Muscle layer of colon (tissue), 2 donors: ENCODE measurements around the gene MLIP.

Experiments used
- H3K27ac ChIP-seq: one replicate; pipeline ENCODE4 v1.7.0; 2013; ENCODE audit warnings: low read depth, mild to moderate bottlenecking, low read length, moderate library complexity
- H3K27me3 ChIP-seq, 2 donors: one replicate each; pipeline ENCODE4 v1.7.0; 2013; ENCODE audit warnings: low read length in 2 of 2, mild to moderate bottlenecking in 2 of 2; ENCODE audit not compliant: insufficient read depth in 2 of 2, control insufficient read depth in 1 of 2
- H3K36me3 ChIP-seq: one replicate; pipeline ENCODE4 v1.7.0; 2013; ENCODE audit warnings: mild to moderate bottlenecking, low read length; ENCODE audit not compliant: insufficient read depth
- H3K4me1 ChIP-seq: one replicate; pipeline ENCODE4 v1.7.0; 2013; ENCODE audit warnings: mild to moderate bottlenecking, low read length; ENCODE audit not compliant: insufficient read depth
- H3K4me3 ChIP-seq, 2 donors: one replicate each; pipeline ENCODE4 v1.7.0; 2013; ENCODE audit warnings: low read length in 2 of 2, low read depth in 1 of 2, mild to moderate bottlenecking in 1 of 2, moderate library complexity in 1 of 2
- H3K9ac ChIP-seq: one replicate; pipeline ENCODE4 v1.7.0; 2013; ENCODE audit warnings: low read length
- H3K9me3 ChIP-seq: one replicate; pipeline ENCODE4 v1.7.0; 2013; ENCODE audit warnings: mild to moderate bottlenecking, low read length
- donor health status: abdominal sarcoma.
- donor health status: Adenocarcinoma of cecum.

Gene MLIP

GRCh38 chr6:54115966-54116365, 4.7 kb downstream of the MLIP start:
- no peak overlapping the region for H3K9ac ChIP-seq
- no peak overlapping the region for H3K27ac ChIP-seq
- H3K27me3 ChIP-seq: no peaks in the 10 kb centered on the region
- H3K4me3 ChIP-seq: no peak overlapping the region
- no peaks in the 10 kb centered on the region for H3K9me3 ChIP-seq
- no peaks in the 10 kb centered on the region for H3K4me1 ChIP-seq
- H3K36me3 ChIP-seq: no peaks in the 10 kb centered on the region

- no peak overlapping the region for H3K9ac ChIP-seq
- no peaks in the 10 kb centered on the region for H3K9me3 ChIP-seq
- no peaks in the 10 kb centered on the region for H3K27me3 ChIP-seq
- H3K36me3 ChIP-seq: no peaks in the 10 kb centered on the region
- H3K4me3 ChIP-seq: no peak overlapping the region
- no peak overlapping the region for H3K27ac ChIP-seq
- H3K4me1 ChIP-seq: no peaks in the 10 kb centered on the region
These were observed 6.9 kb downstream of the MLIP start for GRCh38 chr6:54118117-54118516.

GRCh38 chr6:54125493-54125892, 14.2 kb downstream of the MLIP start:
- Histone ChIP-seq H3K36me3 (no peaks in the 10 kb centered on the region), H3K27ac (no peak overlapping the region)

GRCh38 chr6:54130179-54130578, 18.9 kb downstream of the MLIP start:
- Histone ChIP-seq H3K36me3 (no peaks in the 10 kb centered on the region), H3K4me1 (no peaks in the 10 kb centered on the region), H3K27me3 (no peaks in the 10 kb centered on the region), H3K27ac (no peak overlapping the region), H3K4me3 (no peak overlapping the region), H3K9me3 (no peaks in the 10 kb centered on the region), H3K9ac (no peak overlapping the region)

More at GRCh38 chr6:54125493-54125892, 14.2 kb downstream of the MLIP start:
- H3K4me1 ChIP-seq: no peaks in the 10 kb centered on the region
- H3K9ac ChIP-seq: no peak overlapping the region
- no peaks in the 10 kb centered on the region for H3K27me3 ChIP-seq
- no peak overlapping the region for H3K4me3 ChIP-seq
- H3K9me3 ChIP-seq: no peaks in the 10 kb centered on the region

GRCh38 chr6:54132587-54132986, 21.3 kb downstream of the MLIP start:
- Histone ChIP-seq H3K36me3 (no peaks in the 10 kb centered on the region), H3K9ac (no peak overlapping the region), H3K27me3 (no peaks in the 10 kb centered on the region), H3K4me3 (no peak overlapping the region), H3K4me1 (no peaks in the 10 kb centered on the region), H3K27ac (no peak overlapping the region), H3K9me3 (no peaks in the 10 kb centered on the region)

- no peaks in the 10 kb centered on the region for H3K4me1 ChIP-seq
- no peaks in the 10 kb centered on the region for H3K36me3 ChIP-seq
- H3K9me3 ChIP-seq: no peaks in the 10 kb centered on the region
- no peak overlapping the region for H3K9ac ChIP-seq
- no peaks in the 10 kb centered on the region for H3K27me3 ChIP-seq
- no peak overlapping the region for H3K27ac ChIP-seq
- no peak overlapping the region for H3K4me3 ChIP-seq
These were observed 21.9 kb downstream of the MLIP start for GRCh38 chr6:54133186-54133585.

- Histone ChIP-seq H3K4me1 (no peaks in the 10 kb centered on the region), H3K27ac (no peak overlapping the region)
These were observed 23.7 kb downstream of the MLIP start for GRCh38 chr6:54134935-54135334.

GRCh38 chr6:54135665-54136369, 24.6 kb downstream of the MLIP start:
- Histone ChIP-seq H3K9ac (no peak overlapping the region), H3K9me3 (no peaks in the 10 kb centered on the region), H3K4me1 (no peaks in the 10 kb centered on the region), H3K4me3 (no peak overlapping the region), H3K27ac (no peak overlapping the region), H3K27me3 (no peaks in the 10 kb centered on the region), H3K36me3 (no peaks in the 10 kb centered on the region)

More at GRCh38 chr6:54134935-54135334, 23.7 kb downstream of the MLIP start:
- Histone ChIP-seq H3K36me3 (no peaks in the 10 kb centered on the region), H3K4me3 (no peak overlapping the region), H3K27me3 (no peaks in the 10 kb centered on the region), H3K9me3 (no peaks in the 10 kb centered on the region), H3K9ac (no peak overlapping the region)

GRCh38 chr6:54138795-54139194, 27.6 kb downstream of the MLIP start:
- Histone ChIP-seq H3K36me3 (no peaks in the 10 kb centered on the region), H3K4me3 (no peak overlapping the region), H3K9me3 (no peaks in the 10 kb centered on the region), H3K9ac (no peak overlapping the region), H3K27me3 (no peaks in the 10 kb centered on the region), H3K27ac (no peak overlapping the region), H3K4me1 (no peaks in the 10 kb centered on the region)

GRCh38 chr6:54140811-54141210, 29.6 kb downstream of the MLIP start:
- no peaks in the 10 kb centered on the region for H3K4me1 ChIP-seq
- H3K9me3 ChIP-seq: no peaks in the 10 kb centered on the region
- H3K27ac ChIP-seq: no peak overlapping the region
- no peak overlapping the region for H3K9ac ChIP-seq
- no peaks in the 10 kb centered on the region for H3K36me3 ChIP-seq
- no peak overlapping the region for H3K4me3 ChIP-seq
- H3K27me3 ChIP-seq: no peaks in the 10 kb centered on the region

GRCh38 chr6:54142889-54143519, 31.8 kb downstream of the MLIP start:
- no peaks in the 10 kb centered on the region for H3K27me3 ChIP-seq
- H3K36me3 ChIP-seq: no peaks in the 10 kb centered on the region
- no peak overlapping the region for H3K9ac ChIP-seq
- H3K4me3 ChIP-seq: no peak overlapping the region
- no peaks in the 10 kb centered on the region for H3K9me3 ChIP-seq
- H3K4me1 ChIP-seq: no peaks in the 10 kb centered on the region
- H3K27ac ChIP-seq: no peak overlapping the region

GRCh38 chr6:54151861-54152260, 40.6 kb downstream of the MLIP start:
- H3K27me3 ChIP-seq: no peaks in the 10 kb centered on the region
- no peaks in the 10 kb centered on the region for H3K9me3 ChIP-seq
- no peak overlapping the region for H3K4me3 ChIP-seq
- H3K9ac ChIP-seq: no peak overlapping the region
- H3K27ac ChIP-seq: no peak overlapping the region
- H3K4me1 ChIP-seq: no peaks in the 10 kb centered on the region
- no peaks in the 10 kb centered on the region for H3K36me3 ChIP-seq
